HepG2 (cell line): ENCODE data around the gene BCAS4. TPM values are rescaled to one million over a fixed set of nuclear protein-coding genes. Genes with fewer than 3 reads are reported as not detected.
A peak's percentile ranks its signal among the peaks of the same experiment; 100 is the strongest.

ENCODE experiments used
- EP300 ChIP-seq, 3 experiments: sonication (generic) in 1 of 3; formaldehyde crosslinking in 1 of 3; IDR thresholded peaks; 2 replicates each; pipeline versions ENCODE4 v1.5.1 to v1.6.1; 2011 to 2020; ENCODE audit warnings: low read depth in 2 of 3, low read length in 2 of 3, borderline replicate concordance in 1 of 3, improper control_type of control experiment in 1 of 3, mild to moderate bottlenecking in 1 of 3, missing genetic modification reagents in 1 of 3, moderate library complexity in 1 of 3
- FOXP1 ChIP-seq, 2 experiments: fragments of 450-650 bp in 1 of 2; IDR thresholded peaks; 2 replicates each; pipeline ENCODE4 v1.6.1; 2017 to 2018; ENCODE audit warnings: antibody characterized with exemption in 1 of 2
- ISX ChIP-seq: sonication (generic); formaldehyde crosslinking; conservative IDR thresholded peaks from 2 replicates; pipeline ENCODE4 v1.5.0; 2020; ENCODE audit warnings: missing genetic modification reagents
- NFYC ChIP-seq: IDR thresholded peaks from 2 replicates; pipeline ENCODE4 v1.6.1; 2016; ENCODE audit warnings: missing genetic modification reagents, missing compliant biosample characterization
- PPARG ChIP-seq: conservative IDR thresholded peaks from 2 replicates; pipeline ENCODE4 v1.6.1; 2016; ENCODE audit warnings: missing biosample characterization, missing genetic modification reagents
- SOX6 ChIP-seq, 2 experiments: fragments of 450-650 bp in 1 of 2; sonication (generic) in 1 of 2; formaldehyde crosslinking in 1 of 2; IDR thresholded peaks; 2 replicates each; pipeline versions ENCODE4 v1.4.0 to v1.6.1; 2017 to 2020; ENCODE audit warnings: antibody characterized with exemption in 1 of 2, mild to moderate bottlenecking in 1 of 2, missing genetic modification reagents in 1 of 2
- TCF7L2 ChIP-seq: IDR thresholded peaks from 2 replicates; pipeline ENCODE4 v1.6.1; 2011; ENCODE audit warnings: mild to moderate bottlenecking, low read depth, low read length, moderate library complexity
- ZBTB21 ChIP-seq: sonication (generic); formaldehyde crosslinking; IDR thresholded peaks from 2 replicates; pipeline ENCODE4 v1.4.0; 2020; ENCODE audit warnings: missing genetic modification reagents
- ZNF569 ChIP-seq: sonication (generic); formaldehyde crosslinking; IDR thresholded peaks from 2 replicates; pipeline ENCODE4 v1.5.0; 2020; ENCODE audit warnings: mild to moderate bottlenecking, missing genetic modification reagents, moderate library complexity, borderline replicate concordance
- ZNF792 ChIP-seq: IDR thresholded peaks from 2 replicates; pipeline ENCODE4 v1.6.1; 2016
- polyA plus RNA-seq, 8 experiments: library from polyadenylated mRNA; depleted of rRNA in 3 of 8; stranded (reverse) in 7 of 8; unstranded in 1 of 8; fragments of >200 nt; fragmentation: Illumina TruSeq in 4 of 8; extraction: Trizol in 4 of 8; gene quantifications; 2 replicates each; pipeline versions ENCODE4 v1.2.1 to v1.2.3, GENCODE V29; 2011 to 2016; ENCODE audit warnings: low read depth in 4 of 8, missing spikeins in 1 of 8, mixed read lengths in 1 of 8; ENCODE audit not compliant: insufficient read depth in 1 of 8
- total RNA-seq, 5 experiments: library from RNA; depleted of rRNA; stranded (reverse); fragments of >200 nt; fragmentation: Illumina TruSeq; extraction: Trizol; gene quantifications; 2 replicates each; pipeline ENCODE4 v1.2.3, GENCODE V29; 2016; ENCODE audit warnings: low read depth in 1 of 5
- TF ChIP-seq, protein P1 (sequence below): IDR thresholded peaks from 2 replicates; pipeline ENCODE4 v1.6.1; 2016; ENCODE audit warnings: low read depth
- TF ChIP-seq, protein P2 (sequence below), 2 experiments: sonication (generic) in 1 of 2; formaldehyde crosslinking in 1 of 2; IDR thresholded peaks; 2 replicates each; pipeline versions ENCODE4 v1.4.0 to v1.6.1; 2018 to 2020; ENCODE audit warnings: missing genetic modification reagents in 2 of 2, borderline replicate concordance in 1 of 2, low read depth in 1 of 2, mild to moderate bottlenecking in 1 of 2, missing biosample characterization in 1 of 2
- TF ChIP-seq, protein P3 (sequence below): sonication (generic); formaldehyde crosslinking; IDR thresholded peaks from 2 replicates; pipeline ENCODE4 v1.4.0; 2020; ENCODE audit warnings: mild to moderate bottlenecking, missing genetic modification reagents
- TF ChIP-seq, protein P4 (sequence below): sonication (generic); formaldehyde crosslinking; IDR thresholded peaks from 2 replicates; pipeline ENCODE4 v1.5.0; 2020; ENCODE audit warnings: mild to moderate bottlenecking, missing genetic modification reagents, moderate library complexity
- TF ChIP-seq, protein P5 (sequence below): sonication (generic); formaldehyde crosslinking; IDR thresholded peaks from 2 replicates; pipeline ENCODE4 v1.4.0; 2020; ENCODE audit warnings: missing genetic modification reagents

BCAS4 gene
- total and polyA plus RNA-seq, 2 of the 13 experiments (the other 11 are each of a cell fraction or from before 2014, with no cell fraction given): 7.2 to 8.0 TPM

DNA sequence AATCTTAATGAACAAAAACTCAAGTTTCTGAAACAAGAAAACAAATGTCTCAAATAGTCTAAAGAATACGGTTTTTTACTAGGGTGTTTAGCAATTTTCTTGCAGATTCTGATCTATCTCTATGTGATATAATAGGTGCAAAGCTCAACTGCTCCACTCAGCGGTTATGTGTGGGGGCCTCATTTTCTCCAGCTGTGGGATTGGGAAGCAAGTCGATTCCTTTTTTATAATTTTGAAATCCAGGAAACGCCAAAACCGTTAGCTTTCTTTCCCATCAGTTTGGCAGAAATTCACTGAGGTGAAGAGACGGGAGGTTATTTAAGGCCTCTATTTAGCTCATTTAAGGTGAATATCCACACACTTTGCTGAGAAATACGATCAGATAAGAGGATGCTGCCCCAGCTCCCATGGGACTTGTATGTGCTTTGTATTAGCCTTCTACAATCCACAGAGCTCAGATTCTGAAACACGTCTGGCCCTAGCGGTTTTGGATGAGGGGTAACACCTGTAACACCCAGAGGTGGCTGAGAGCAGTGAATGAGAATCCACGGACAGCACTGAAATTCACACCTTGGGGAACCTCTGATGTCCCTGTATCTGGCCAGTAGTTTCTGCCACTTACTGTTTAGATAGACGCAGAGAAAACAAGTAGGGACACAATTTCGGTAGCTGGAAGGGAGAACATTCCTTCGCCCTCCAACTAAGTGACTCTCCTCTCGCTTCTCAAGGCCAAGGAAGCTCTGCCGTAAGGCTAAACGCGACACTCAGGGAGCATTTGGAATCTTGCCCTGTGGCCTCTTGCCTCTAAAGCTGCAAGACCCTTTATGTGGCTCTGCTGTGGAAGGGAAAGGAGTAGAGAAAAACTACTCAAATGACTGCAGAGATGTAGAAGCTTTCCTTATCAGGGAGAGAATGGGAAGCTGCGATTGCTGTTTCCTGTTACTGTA is 6.5 kb upstream of the BCAS4 start (continued):
- no peak for TF ChIP-seq SOX6 (IDR thresholded peaks at IDR 0.05)
- peak; percentile 13; the same call in 1 of the 2 replicates for TF ChIP-seq SOX6 (CRISPR knock-in tag; IDR thresholded peaks at IDR 0.05)
- TF ChIP-seq, protein P1, sequence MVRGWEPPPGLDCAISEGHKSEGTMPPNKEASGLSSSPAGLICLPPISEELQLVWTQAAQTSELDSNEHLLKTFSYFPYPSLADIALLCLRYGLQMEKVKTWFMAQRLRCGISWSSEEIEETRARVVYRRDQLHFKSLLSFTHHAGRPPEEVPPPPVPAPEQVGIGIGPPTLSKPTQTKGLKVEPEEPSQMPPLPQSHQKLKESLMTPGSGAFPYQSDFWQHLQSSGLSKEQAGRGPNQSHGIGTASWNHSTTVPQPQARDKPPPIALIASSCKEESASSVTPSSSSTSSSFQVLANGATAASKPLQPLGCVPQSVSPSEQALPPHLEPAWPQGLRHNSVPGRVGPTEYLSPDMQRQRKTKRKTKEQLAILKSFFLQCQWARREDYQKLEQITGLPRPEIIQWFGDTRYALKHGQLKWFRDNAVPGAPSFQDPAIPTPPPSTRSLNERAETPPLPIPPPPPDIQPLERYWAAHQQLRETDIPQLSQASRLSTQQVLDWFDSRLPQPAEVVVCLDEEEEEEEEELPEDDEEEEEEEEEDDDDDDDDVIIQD (CRISPR knock-in tag): 0 out of 2 replicates have a peak, but pooled peaks have one; percentile 11
- TF ChIP-seq EP300 (IDR thresholded peaks at IDR 0.05; ENCODE audit: low read depth in 2 of 2, low read length in 2 of 2): peak in 1 of 2 experiments; percentile 70; a peak in 2 of 4 replicates
- TF ChIP-seq EP300 (CRISPR knock-in tag; IDR thresholded peaks at IDR 0.05; ENCODE audit: borderline replicate concordance): no peak
- TF ChIP-seq TCF7L2: no peak
- TF ChIP-seq ZBTB21 (CRISPR knock-in tag): 0 out of 2 replicates have a peak, but pooled peaks have one; percentile 24
- TF ChIP-seq, protein P2, sequence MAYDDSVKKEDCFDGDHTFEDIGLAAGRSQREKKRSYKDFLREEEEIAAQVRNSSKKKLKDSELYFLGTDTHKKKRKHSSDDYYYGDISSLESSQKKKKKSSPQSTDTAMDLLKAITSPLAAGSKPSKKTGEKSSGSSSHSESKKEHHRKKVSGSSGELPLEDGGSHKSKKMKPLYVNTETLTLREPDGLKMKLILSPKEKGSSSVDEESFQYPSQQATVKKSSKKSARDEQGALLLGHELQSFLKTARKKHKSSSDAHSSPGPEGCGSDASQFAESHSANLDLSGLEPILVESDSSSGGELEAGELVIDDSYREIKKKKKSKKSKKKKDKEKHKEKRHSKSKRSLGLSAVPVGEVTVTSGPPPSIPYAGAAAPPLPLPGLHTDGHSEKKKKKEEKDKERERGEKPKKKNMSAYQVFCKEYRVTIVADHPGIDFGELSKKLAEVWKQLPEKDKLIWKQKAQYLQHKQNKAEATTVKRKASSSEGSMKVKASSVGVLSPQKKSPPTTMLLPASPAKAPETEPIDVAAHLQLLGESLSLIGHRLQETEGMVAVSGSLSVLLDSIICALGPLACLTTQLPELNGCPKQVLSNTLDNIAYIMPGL (CRISPR knock-in tag; IDR thresholded peaks at IDR 0.05; ENCODE audit: borderline replicate concordance in 1 of 2, low read depth in 1 of 2): peak; percentile 55 to 66; a peak in 2 of 4 replicates
- TF ChIP-seq ZNF792 (CRISPR knock-in tag): 0 out of 2 replicates have a peak, but pooled peaks have one; percentile 15
- TF ChIP-seq, protein P3, sequence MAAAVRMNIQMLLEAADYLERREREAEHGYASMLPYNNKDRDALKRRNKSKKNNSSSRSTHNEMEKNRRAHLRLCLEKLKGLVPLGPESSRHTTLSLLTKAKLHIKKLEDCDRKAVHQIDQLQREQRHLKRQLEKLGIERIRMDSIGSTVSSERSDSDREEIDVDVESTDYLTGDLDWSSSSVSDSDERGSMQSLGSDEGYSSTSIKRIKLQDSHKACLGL: no peak
- TF ChIP-seq ZNF569 (CRISPR knock-in tag): no peak
- TF ChIP-seq NFYC (CRISPR knock-in tag): peak; percentile 36; the same call in 1 of the 2 replicates
- TF ChIP-seq FOXP1 (IDR thresholded peaks at IDR 0.05): no peak
- 0 out of 2 replicates have a peak, but pooled peaks have one; percentile 9 for TF ChIP-seq FOXP1 (CRISPR knock-in tag; IDR thresholded peaks at IDR 0.05)
- no peak for TF ChIP-seq ISX (CRISPR knock-in tag)
- TF ChIP-seq, protein P4, sequence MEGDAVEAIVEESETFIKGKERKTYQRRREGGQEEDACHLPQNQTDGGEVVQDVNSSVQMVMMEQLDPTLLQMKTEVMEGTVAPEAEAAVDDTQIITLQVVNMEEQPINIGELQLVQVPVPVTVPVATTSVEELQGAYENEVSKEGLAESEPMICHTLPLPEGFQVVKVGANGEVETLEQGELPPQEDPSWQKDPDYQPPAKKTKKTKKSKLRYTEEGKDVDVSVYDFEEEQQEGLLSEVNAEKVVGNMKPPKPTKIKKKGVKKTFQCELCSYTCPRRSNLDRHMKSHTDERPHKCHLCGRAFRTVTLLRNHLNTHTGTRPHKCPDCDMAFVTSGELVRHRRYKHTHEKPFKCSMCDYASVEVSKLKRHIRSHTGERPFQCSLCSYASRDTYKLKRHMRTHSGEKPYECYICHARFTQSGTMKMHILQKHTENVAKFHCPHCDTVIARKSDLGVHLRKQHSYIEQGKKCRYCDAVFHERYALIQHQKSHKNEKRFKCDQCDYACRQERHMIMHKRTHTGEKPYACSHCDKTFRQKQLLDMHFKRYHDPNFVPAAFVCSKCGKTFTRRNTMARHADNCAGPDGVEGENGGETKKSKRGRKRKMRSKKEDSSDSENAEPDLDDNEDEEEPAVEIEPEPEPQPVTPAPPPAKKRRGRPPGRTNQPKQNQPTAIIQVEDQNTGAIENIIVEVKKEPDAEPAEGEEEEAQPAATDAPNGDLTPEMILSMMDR (CRISPR knock-in tag): peak; percentile 80
- TF ChIP-seq PPARG (CRISPR knock-in tag): 0 out of 2 replicates have a peak, but pooled peaks have one; percentile 45
- TF ChIP-seq, protein P5, sequence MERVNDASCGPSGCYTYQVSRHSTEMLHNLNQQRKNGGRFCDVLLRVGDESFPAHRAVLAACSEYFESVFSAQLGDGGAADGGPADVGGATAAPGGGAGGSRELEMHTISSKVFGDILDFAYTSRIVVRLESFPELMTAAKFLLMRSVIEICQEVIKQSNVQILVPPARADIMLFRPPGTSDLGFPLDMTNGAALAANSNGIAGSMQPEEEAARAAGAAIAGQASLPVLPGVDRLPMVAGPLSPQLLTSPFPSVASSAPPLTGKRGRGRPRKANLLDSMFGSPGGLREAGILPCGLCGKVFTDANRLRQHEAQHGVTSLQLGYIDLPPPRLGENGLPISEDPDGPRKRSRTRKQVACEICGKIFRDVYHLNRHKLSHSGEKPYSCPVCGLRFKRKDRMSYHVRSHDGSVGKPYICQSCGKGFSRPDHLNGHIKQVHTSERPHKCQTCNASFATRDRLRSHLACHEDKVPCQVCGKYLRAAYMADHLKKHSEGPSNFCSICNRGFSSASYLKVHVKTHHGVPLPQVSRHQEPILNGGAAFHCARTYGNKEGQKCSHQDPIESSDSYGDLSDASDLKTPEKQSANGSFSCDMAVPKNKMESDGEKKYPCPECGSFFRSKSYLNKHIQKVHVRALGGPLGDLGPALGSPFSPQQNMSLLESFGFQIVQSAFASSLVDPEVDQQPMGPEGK (CRISPR knock-in tag): peak; percentile 72
